Fibroblast of skin of right biceps (primary cell): ENCODE data around the gene BDH1.
A peak's percentile ranks its signal among the peaks of the same experiment; 100 is the strongest.
"Not testable (repeated sequence)": the region's sequence is repeated elsewhere in the genome, so short reads cannot be mapped to it uniquely, and the experiment has no call there.

Source experiments
- DNase-seq: peaks from one replicate; pipeline ENCODE4 v3.0.0-alpha.2; 2013

Gene BDH1

GRCh38 chr3:197484204-197484901 is 71.4 kb downstream of the BDH1 start:
- DNase-seq: no peak

GRCh38 chr3:197482001-197482400 is 73.8 kb downstream of the BDH1 start:
- peak; percentile 54 for DNase-seq

- DNase-seq: no peak
Measured at GRCh38 chr3:197480320-197480719, 75.4 kb downstream of the BDH1 start.

- peak; percentile 52 for DNase-seq
Measured at GRCh38 chr3:197478746-197479668, 76.8 kb downstream of the BDH1 start.

GRCh38 chr3:197477816-197478215 is 78.0 kb downstream of the BDH1 start:
- DNase-seq: not testable (repeated sequence)

- DNase-seq: no peak
Measured at GRCh38 chr3:197475997-197476525, 79.7 kb downstream of the BDH1 start.

GRCh38 chr3:197475514-197475913 is 80.3 kb downstream of the BDH1 start:
- DNase-seq: no peak

- DNase-seq: no peak
Measured at GRCh38 chr3:197472151-197472550, 83.6 kb downstream of the BDH1 start.

GRCh38 chr3:197471221-197472010 is 84.4 kb downstream of the BDH1 start:
- no peak for DNase-seq

- DNase-seq: no peak
Measured at GRCh38 chr3:197468866-197469382, 86.8 kb downstream of the BDH1 start.

- DNase-seq: no peak
Measured at GRCh38 chr3:197468167-197468566, 87.6 kb downstream of the BDH1 start.

- peak; percentile 87 for DNase-seq
Measured at GRCh38 chr3:197466586-197467399, 89.0 kb downstream of the BDH1 start.

- peak; percentile 68 for DNase-seq
Measured at GRCh38 chr3:197465996-197466549, 89.7 kb downstream of the BDH1 start.

GRCh38 chr3:197465197-197465995 is 90.4 kb downstream of the BDH1 start:
- DNase-seq: no peak

- no peak for DNase-seq
Measured at GRCh38 chr3:197464794-197465193, 91.0 kb downstream of the BDH1 start.

GRCh38 chr3:197463279-197463678 is 92.5 kb downstream of the BDH1 start:
- peak; percentile 70 for DNase-seq

- DNase-seq: no peak
Measured at GRCh38 chr3:197462808-197463207, 93.0 kb downstream of the BDH1 start.

GRCh38 chr3:197460639-197461038 is 95.1 kb downstream of the BDH1 start:
- no peak for DNase-seq

- DNase-seq: no peak
Measured at GRCh38 chr3:197460002-197460401, 95.8 kb downstream of the BDH1 start.
